NCI-H345 treated with DMSO at 0.1 percent for 48 hours (cell line): ENCODE measurements around the gene C2orf76.
A peak's percentile ranks its signal among the peaks of the same experiment; 100 is the strongest.
"Not testable (repeated sequence)": the region's sequence is repeated elsewhere in the genome, so short reads cannot be mapped to it uniquely, and the experiment has no call there.

Experiments
- DNase-seq: peaks from one replicate; lab custom pipeline; 2025; ENCODE audit not compliant: unreplicated experiment; lab: John Stamatoyannopoulos, UW

The C2orf76 gene

GRCh38 chr2:119366649-119367471 lies at the start of gene C2orf76, which contains the start of gene DBI:
C2orf76 (minus strand) TSS chr2:119366834; CDS start chr2:119339959, 26,875 bp downstream.
DBI (plus strand) TSS chr2:119366977; CDS start chr2:119367052, 75 bp downstream.
- DNase-seq: peak; percentile 90

GRCh38 chr2:119415630-119416029 lies 49.0 kb upstream of the C2orf76 start:
- DNase-seq: no peak

- no peak for DNase-seq
Measured at GRCh38 chr2:119414894-119415293, 48.3 kb upstream of the C2orf76 start.

- no peak for DNase-seq
Measured at GRCh38 chr2:119409506-119409905, 42.9 kb upstream of the C2orf76 start.

GRCh38 chr2:119408221-119408619 lies 41.6 kb upstream of the C2orf76 start:
- no peak for DNase-seq

- peak; percentile 29 for DNase-seq
Measured at GRCh38 chr2:119407430-119408220, 41.0 kb upstream of the C2orf76 start.

GRCh38 chr2:119405151-119405550 lies 38.5 kb upstream of the C2orf76 start:
- DNase-seq: no peak

- DNase-seq: not testable (repeated sequence)
Measured at GRCh38 chr2:119403618-119404017, 37.0 kb upstream of the C2orf76 start.

GRCh38 chr2:119402645-119403560 lies 36.3 kb upstream of the C2orf76 start:
- no peak for DNase-seq

GRCh38 chr2:119402106-119402505 lies 35.5 kb upstream of the C2orf76 start:
- no peak for DNase-seq

- DNase-seq: no peak
Measured at GRCh38 chr2:119397196-119397595, 30.6 kb upstream of the C2orf76 start.

GRCh38 chr2:119393971-119394748 lies 27.5 kb upstream of the C2orf76 start:
- DNase-seq: no peak

- no peak for DNase-seq
Measured at GRCh38 chr2:119389615-119390306, 23.1 kb upstream of the C2orf76 start.

GRCh38 chr2:119387381-119388129 lies 20.9 kb upstream of the C2orf76 start:
- no peak for DNase-seq

GRCh38 chr2:119385466-119385865 lies 18.8 kb upstream of the C2orf76 start:
- no peak for DNase-seq

GRCh38 chr2:119384971-119385370 lies 18.3 kb upstream of the C2orf76 start:
- no peak for DNase-seq

- DNase-seq: peak; percentile 12
Measured at GRCh38 chr2:119383410-119384140, 16.9 kb upstream of the C2orf76 start.

GRCh38 chr2:119378566-119378965 lies 11.9 kb upstream of the C2orf76 start:
- DNase-seq: no peak
